ENCODE results near the gene PFDN4.

GRCh38 chr20:54219751-54220426 lies 12.0 kb downstream of the PFDN4 start:
- TF ChIP-seq POLR2A (IDR thresholded peaks at IDR 0.05; ENCODE audit: low read depth, low read length) (no peak), POLR2AphosphoS5 (IDR thresholded peaks at IDR 0.05; ENCODE audit: low read depth, low read length) (no peak)

All from GM12891 (cell line).